ENCODE measurements around the gene SMIM32. TPM values are rescaled to one million over a fixed set of nuclear protein-coding genes. Genes with fewer than 3 reads are reported as not detected.

Gene SMIM32
- total and polyA plus RNA-seq, 2 experiments from 2014 or later: 0.27 to 0.56 TPM

GRCh38 chr5:136159457-136159856 is 33.5 kb downstream of the SMIM32 start:
- ATAC-seq (no peak), DNase-seq (ENCODE audit: low spot score) (no peak)
- H3K36me3 Mint-ChIP-seq (ENCODE audit: low read depth): peaks cover 46% of the 10 kb centered on the region
- TF ChIP-seq POLR2AphosphoS5 (IDR thresholded peaks at IDR 0.05; ENCODE audit: low read depth) (no peak), CREB1 (CRISPR knock-in tag; IDR thresholded peaks at IDR 0.05; ENCODE audit: low read depth) (no peak), STAT1 (IDR thresholded peaks at IDR 0.05; ENCODE audit: unreplicated experiment) (no peak), ZNF462 (CRISPR knock-in tag; IDR thresholded peaks at IDR 0.05) (no peak), ZNF114 (CRISPR knock-in tag; IDR thresholded peaks at IDR 0.05) (no peak)
- H3K9me3 Mint-ChIP-seq: peaks cover 6% of the 10 kb centered on the region; the same call in 2 of the 3 replicates
- Histone ChIP-seq H3K9me2 (ENCODE audit: insufficient read depth) (no peaks in the 10 kb centered on the region), H4K20me1 (replicated peaks; ENCODE audit: insufficient read depth) (peaks cover 19% of the 10 kb centered on the region), H3K4me1 (ENCODE audit: insufficient read depth) (no peaks in the 10 kb centered on the region), H2AFZ (no peak overlapping the region), H3K4me2 (no peak overlapping the region), H3F3A (replicated peaks; ENCODE audit: low read depth) (no peaks in the 10 kb centered on the region), H3K27me3 (ENCODE audit: insufficient read depth) (no peaks in the 10 kb centered on the region), H3K79me2 (replicated peaks; ENCODE audit: insufficient read depth) (peaks cover 50% of the 10 kb centered on the region), H3K4me3 (no peak overlapping the region), H3K27ac (ENCODE audit: low read depth) (no peak overlapping the region), H3K36me3 (ENCODE audit: insufficient read depth) (peaks cover 40% of the 10 kb centered on the region)
- no peaks in the 10 kb centered on the region for H3K27me3 Mint-ChIP-seq (ENCODE audit: insufficient read depth, low read depth, poor library complexity)
- H3K27ac Mint-ChIP-seq: no peak overlapping the region
- no peaks in the 10 kb centered on the region for H3K4me1 Mint-ChIP-seq
- H3K4me3 Mint-ChIP-seq: no peak overlapping the region

GRCh38 chr5:136157514-136157913 is 35.4 kb downstream of the SMIM32 start:
- H3K4me1 ChIP-seq (ENCODE audit: insufficient read depth): no peaks in the 10 kb centered on the region
- peaks cover 24% of the 10 kb centered on the region for H4K20me1 ChIP-seq (replicated peaks; ENCODE audit: insufficient read depth)
- no peaks in the 10 kb centered on the region for H3K27me3 ChIP-seq (ENCODE audit: insufficient read depth)
- H3F3A ChIP-seq (replicated peaks; ENCODE audit: low read depth): no peaks in the 10 kb centered on the region
- peaks cover 35% of the 10 kb centered on the region; the same call in 1 of the 2 replicates for H3K36me3 ChIP-seq (ENCODE audit: insufficient read depth)
- H3K27ac ChIP-seq (ENCODE audit: low read depth): no peak overlapping the region
- Mint-ChIP-seq H3K27ac (no peak overlapping the region), H3K4me1 (no peaks in the 10 kb centered on the region), H3K27me3 (ENCODE audit: insufficient read depth, low read depth, poor library complexity) (no peaks in the 10 kb centered on the region), H3K4me3 (no peak overlapping the region), H3K36me3 (ENCODE audit: low read depth) (peaks cover 54% of the 10 kb centered on the region), H3K9me3 (peaks cover 6% of the 10 kb centered on the region; the same call in 2 of the 3 replicates)
- DNase-seq (ENCODE audit: low spot score): no peak
- peaks cover 69% of the 10 kb centered on the region for H3K79me2 ChIP-seq (replicated peaks; ENCODE audit: insufficient read depth)
- ATAC-seq: no peak
- H2AFZ ChIP-seq: no peak overlapping the region
- H3K9me2 ChIP-seq (ENCODE audit: insufficient read depth): no peaks in the 10 kb centered on the region
- H3K4me3 ChIP-seq: no peak overlapping the region
- H3K4me2 ChIP-seq: no peak overlapping the region
- no peak for TF ChIP-seq CREB1 (CRISPR knock-in tag; IDR thresholded peaks at IDR 0.05; ENCODE audit: low read depth)
- TF ChIP-seq NANOG (IDR thresholded peaks at IDR 0.05; ENCODE audit: borderline replicate concordance): no peak
- no peak for TF ChIP-seq ETS1 (IDR thresholded peaks at IDR 0.05)
- no peak for TF ChIP-seq EZH2phosphoT487 (IDR thresholded peaks at IDR 0.05; ENCODE audit: unreplicated experiment)
- TF ChIP-seq EZH2 (IDR thresholded peaks at IDR 0.05; ENCODE audit: low read depth, unreplicated experiment): no peak
- no peak for TF ChIP-seq CTCF (conservative IDR thresholded peaks at IDR 0.05; ENCODE audit: low read depth in 2 of 2)
- no peak for TF ChIP-seq ZNF114 (CRISPR knock-in tag; IDR thresholded peaks at IDR 0.05)
- no peak for TF ChIP-seq STAT1 (IDR thresholded peaks at IDR 0.05; ENCODE audit: unreplicated experiment)
- TF ChIP-seq JUNB (IDR thresholded peaks at IDR 0.05; ENCODE audit: unreplicated experiment): no peak

Data from GM23338 (cell line).